ENCODE data around the gene PAEP. TPM values are rescaled to one million over a fixed set of nuclear protein-coding genes. Genes with fewer than 3 reads are reported as not detected.

Gene PAEP
- total RNA-seq, 3 donors from 2014 or later: not detected

DNA sequence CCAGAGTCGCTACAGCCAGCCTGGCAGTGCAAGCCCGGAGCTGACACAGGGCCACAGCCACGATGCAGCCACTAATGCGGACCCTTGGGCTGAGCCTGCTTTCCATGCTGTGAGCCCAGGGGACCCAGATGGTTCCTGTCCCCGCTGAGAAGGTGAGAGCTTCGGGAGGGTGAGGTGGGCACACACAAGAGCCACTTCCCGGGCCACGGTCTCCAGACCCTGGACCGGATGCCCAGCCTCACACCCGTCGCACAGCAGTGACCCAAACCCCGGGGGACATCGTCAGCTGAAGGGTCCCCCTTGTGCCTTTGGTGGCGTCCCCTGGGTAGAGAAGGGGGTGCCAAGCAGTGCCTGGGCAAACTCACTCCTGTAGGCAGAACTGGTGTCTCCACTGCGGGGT lies 13.4 kb downstream of the PAEP start:
- TF ChIP-seq POLR2AphosphoS5 (IDR thresholded peaks at IDR 0.05) (no peak), POLR2A (IDR thresholded peaks at IDR 0.05) (no peak), CTCF (IDR thresholded peaks at IDR 0.05) (no peak)
- H3K9me3 ChIP-seq: no peaks in the 10 kb centered on the region
- intact Hi-C loops (cut with DNase I; ENCODE audit: low total_unique reads): no loop called here
- no peak overlapping the region for H3K4me3 ChIP-seq
- DNase-seq (ENCODE audit: low spot score in 2 of 2): no peak
- H3K36me3 ChIP-seq: no peaks in the 10 kb centered on the region
- H3K4me1 ChIP-seq: no peaks in the 10 kb centered on the region
- H3K27me3 ChIP-seq: peaks cover 0 to 5% of the 10 kb centered on the region in 2 donors
- H3K27ac ChIP-seq: no peak overlapping the region

- Histone ChIP-seq H3K27ac (no peak overlapping the region), H3K27me3 (peaks cover 0 to 14% of the 10 kb centered on the region in 2 donors), H3K9me3 (no peaks in the 10 kb centered on the region), H3K4me3 (no peak overlapping the region), H3K36me3 (no peaks in the 10 kb centered on the region), H3K4me1 (no peaks in the 10 kb centered on the region)
- intact Hi-C loops (cut with DNase I; ENCODE audit: low total_unique reads): no loop called here
- DNase-seq (ENCODE audit: low spot score in 2 of 2): no peak
- TF ChIP-seq POLR2AphosphoS5 (IDR thresholded peaks at IDR 0.05): no peak
- no peak for TF ChIP-seq CTCF (IDR thresholded peaks at IDR 0.05)
- TF ChIP-seq POLR2A (IDR thresholded peaks at IDR 0.05): no peak
Measured at GRCh38 chr9:135575995-135576631, 14.6 kb downstream of the PAEP start.

DNA sequence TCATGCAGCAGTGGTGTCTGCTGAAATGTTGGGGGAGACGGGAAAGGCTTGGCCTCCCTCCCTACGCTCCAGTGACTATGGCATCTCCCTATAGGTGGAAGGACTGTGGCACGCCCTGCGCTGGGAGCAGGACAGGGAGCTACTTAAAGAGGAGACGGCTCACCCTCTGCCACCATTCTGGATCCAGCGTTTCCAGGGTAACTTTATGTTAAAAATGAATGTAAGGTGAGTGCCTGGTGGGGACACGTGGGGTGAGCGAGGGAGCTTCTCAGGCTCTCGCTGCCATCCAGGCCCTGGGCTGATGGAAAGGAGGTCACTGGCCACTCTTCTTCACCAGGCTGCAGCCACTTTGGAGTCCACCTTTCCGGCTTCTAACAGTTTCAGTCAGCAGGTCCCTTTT lies 15.7 kb downstream of the PAEP start:
- no peaks in the 10 kb centered on the region for H3K9me3 ChIP-seq
- no peak overlapping the region for H3K4me3 ChIP-seq
- intact Hi-C loops (cut with DNase I; ENCODE audit: low total_unique reads): no loop called here
- no peaks in the 10 kb centered on the region for H3K36me3 ChIP-seq
- TF ChIP-seq CTCF (IDR thresholded peaks at IDR 0.05) (no peak), POLR2AphosphoS5 (IDR thresholded peaks at IDR 0.05) (no peak), POLR2A (IDR thresholded peaks at IDR 0.05) (no peak)
- DNase-seq (ENCODE audit: low spot score in 2 of 2): no peak
- no peak overlapping the region for H3K27ac ChIP-seq
- H3K27me3 ChIP-seq: peaks cover 0 to 16% of the 10 kb centered on the region in 2 donors
- no peaks in the 10 kb centered on the region for H3K4me1 ChIP-seq

GRCh38 chr9:135579356-135579755 lies 17.8 kb downstream of the PAEP start:
- no peak for TF ChIP-seq POLR2AphosphoS5 (IDR thresholded peaks at IDR 0.05)
- intact Hi-C loops (cut with DNase I; ENCODE audit: low total_unique reads): no loop called here
- H3K4me3 ChIP-seq: no peak overlapping the region
- no peaks in the 10 kb centered on the region for H3K36me3 ChIP-seq
- peaks cover 0 to 20% of the 10 kb centered on the region in 2 donors for H3K27me3 ChIP-seq
- H3K9me3 ChIP-seq: no peaks in the 10 kb centered on the region
- no peak for DNase-seq (ENCODE audit: low spot score in 2 of 2)
- no peak overlapping the region for H3K27ac ChIP-seq
- H3K4me1 ChIP-seq: no peaks in the 10 kb centered on the region

DNA sequence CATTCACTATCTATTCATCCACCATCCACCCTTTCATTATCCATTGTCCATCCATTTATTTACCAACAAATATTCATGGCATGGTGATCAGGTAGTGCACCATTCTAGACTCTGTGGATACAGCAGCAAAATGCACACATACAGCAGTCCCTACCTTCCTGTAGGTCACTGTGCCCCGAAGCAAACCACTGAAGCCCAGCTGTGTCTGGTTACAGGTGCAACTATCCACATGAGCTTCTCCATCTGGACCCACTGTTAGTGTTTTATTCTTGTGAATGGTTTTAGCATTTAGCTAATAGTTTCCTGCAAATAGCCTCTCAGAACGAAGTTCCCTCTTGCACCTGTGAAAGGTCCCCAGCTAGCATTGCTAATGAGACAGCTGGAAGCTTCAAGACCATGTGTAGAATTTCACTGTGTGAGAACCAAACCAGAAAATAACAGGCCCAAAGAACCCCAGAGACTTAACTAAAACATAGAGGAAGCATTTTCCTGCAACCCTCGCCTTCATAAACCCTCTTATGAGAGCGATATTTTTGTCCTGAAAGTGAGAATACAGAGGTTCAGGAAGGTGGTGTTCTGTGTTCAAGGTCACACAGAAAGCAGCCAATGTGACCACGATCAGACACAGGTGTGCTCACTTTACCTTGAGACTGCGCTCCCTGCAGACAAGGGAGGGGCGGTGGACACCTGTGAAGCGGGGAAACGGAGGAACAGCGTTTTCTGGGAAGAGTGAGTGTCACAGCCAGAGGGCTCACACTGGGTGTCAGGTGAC lies 18.5 kb downstream of the PAEP start:
- H3K4me3 ChIP-seq: no peak overlapping the region
- no peaks in the 10 kb centered on the region for H3K36me3 ChIP-seq
- no peaks in the 10 kb centered on the region for H3K4me1 ChIP-seq
- no peak for TF ChIP-seq POLR2AphosphoS5 (IDR thresholded peaks at IDR 0.05)
- no peak for TF ChIP-seq CTCF (IDR thresholded peaks at IDR 0.05)
- no peak for TF ChIP-seq POLR2A (IDR thresholded peaks at IDR 0.05)
- no peaks in the 10 kb centered on the region for H3K9me3 ChIP-seq
- peaks cover 0 to 18% of the 10 kb centered on the region in 2 donors for H3K27me3 ChIP-seq
- DNase-seq (ENCODE audit: low spot score in 2 of 2): no peak
- H3K27ac ChIP-seq: no peak overlapping the region
- intact Hi-C loops (cut with DNase I; ENCODE audit: low total_unique reads): no loop called here

All from breast epithelium (tissue), 4 donors.